Bronchial epithelial cell (primary cell): ENCODE measurements around the gene DPP6. TPM values are rescaled to one million over a fixed set of nuclear protein-coding genes. Genes with fewer than 3 reads are reported as not detected.

Experiments
- DNase-seq: peaks from one replicate; pipeline ENCODE4 v3.0.0-alpha.2; 2010; ENCODE audit warnings: low read depth
- FAIRE-seq: peaks from 2 replicates; lab custom pipeline; 2011; peaks lifted over from hg19 to GRCh38; lab: Jason Lieb, UNC
- H3K27me3 ChIP-seq: 2 replicates; pipeline ENCODE4 v1.5.1; 2011; ENCODE audit warnings: low read length; ENCODE audit not compliant: control insufficient read depth, insufficient read depth
- H3K36me3 ChIP-seq: 2 replicates; pipeline ENCODE4 v1.5.1; 2011; ENCODE audit warnings: low read length; ENCODE audit not compliant: control insufficient read depth, insufficient read depth
- H3K4me3 ChIP-seq: 2 replicates; pipeline ENCODE4 v1.5.1; 2011; ENCODE audit warnings: mild to moderate bottlenecking, low read depth, low read length, control low read depth
- CTCF ChIP-seq: IDR thresholded peaks from 2 replicates; pipeline ENCODE4 v1.5.1; 2011; ENCODE audit warnings: mild to moderate bottlenecking, moderate library complexity, low read length, control low read depth, inconsistent platforms; ENCODE audit not compliant: insufficient read depth, severe bottlenecking
- total RNA-seq: library from RNA; depleted of rRNA; stranded (reverse); fragments of >200 nt; gene quantifications from 2 replicates; pipeline ENCODE4 v1.2.1, GENCODE V29; 2014

Gene DPP6
- total RNA-seq, 1 donor from 2014 or later = not detected

- no peak for DNase-seq
- H3K36me3 ChIP-seq = no peaks in the 10 kb centered on the region
- no peak for FAIRE-seq
- TF ChIP-seq CTCF = no peak
- H3K4me3 ChIP-seq = no peak overlapping the region
- no peaks in the 10 kb centered on the region for H3K27me3 ChIP-seq
These were observed 805.0 kb downstream of the DPP6 start for GRCh38 chr7:154857240-154857639.

GRCh38 chr7:154857728-154858681 is 805.8 kb downstream of the DPP6 start:
- Histone ChIP-seq H3K4me3 (no peak overlapping the region), H3K27me3 (no peaks in the 10 kb centered on the region), H3K36me3 (no peaks in the 10 kb centered on the region)
- TF ChIP-seq CTCF = no peak
- FAIRE-seq (peak; percentile 23), DNase-seq (no peak)

- Histone ChIP-seq H3K4me3 (no peak overlapping the region), H3K36me3 (no peaks in the 10 kb centered on the region), H3K27me3 (no peaks in the 10 kb centered on the region)
- DNase-seq = no peak
- FAIRE-seq = no peak
- TF ChIP-seq CTCF = no peak
These were observed 806.8 kb downstream of the DPP6 start for GRCh38 chr7:154858836-154859537.

- no peaks in the 10 kb centered on the region for H3K27me3 ChIP-seq
These were observed 807.8 kb downstream of the DPP6 start for GRCh38 chr7:154859747-154860620.

More at GRCh38 chr7:154859747-154860620, 807.8 kb downstream of the DPP6 start:
- H3K4me3 ChIP-seq = no peak overlapping the region
- TF ChIP-seq CTCF = no peak
- FAIRE-seq = no peak
- no peaks in the 10 kb centered on the region for H3K36me3 ChIP-seq
- no peak for DNase-seq
